ENCODE measurements around the gene INPP5A.
"Not testable (repeated sequence)": the region's sequence is repeated elsewhere in the genome, so short reads cannot be mapped to it uniquely, and the experiment has no call there.

Gene INPP5A

DNA sequence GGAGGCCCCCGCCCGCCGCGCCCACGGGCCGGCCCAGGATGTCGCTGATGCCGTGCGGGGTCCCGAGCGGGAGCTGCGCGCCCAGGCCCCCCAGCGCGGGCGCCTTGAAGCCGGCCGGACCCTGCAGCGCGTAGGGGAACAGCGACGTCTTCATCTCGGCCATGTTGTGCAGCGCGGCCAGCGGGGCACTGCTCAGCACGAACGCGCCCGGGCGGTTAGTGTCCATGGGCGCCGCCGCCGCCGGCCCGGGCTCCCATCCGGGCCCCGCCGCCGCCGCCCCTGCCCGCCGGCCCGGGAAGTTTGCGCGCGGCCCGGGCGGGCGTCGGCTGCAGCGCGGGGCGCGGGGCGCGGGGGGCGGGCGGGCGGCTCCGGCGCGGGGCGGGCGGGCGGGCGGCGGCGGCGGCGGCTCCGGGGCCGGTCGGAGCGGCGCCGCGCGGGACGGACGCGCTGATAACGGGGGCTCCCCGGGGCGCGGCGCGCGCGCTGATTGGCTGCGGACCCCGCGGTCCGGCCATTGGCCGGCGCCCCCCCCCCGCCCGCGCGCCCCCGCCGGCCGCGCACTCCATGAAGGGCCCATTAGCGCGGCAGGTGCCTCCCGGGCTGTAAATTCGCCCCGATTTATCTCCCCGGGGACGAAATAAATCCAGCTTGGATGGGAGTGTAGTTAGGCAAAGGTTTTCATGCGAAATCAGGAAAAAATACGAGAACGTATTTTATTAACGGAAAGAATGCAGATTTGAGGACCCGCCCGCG is 248.3 kb downstream of the INPP5A start, which contains the start of gene NKX6-2:
NKX6-2 (minus strand) TSS at position 425 of the 753 bp plus-strand sequence; CDS start at position 226, 199 bp downstream.
- DNase-seq, result no peak

DNA sequence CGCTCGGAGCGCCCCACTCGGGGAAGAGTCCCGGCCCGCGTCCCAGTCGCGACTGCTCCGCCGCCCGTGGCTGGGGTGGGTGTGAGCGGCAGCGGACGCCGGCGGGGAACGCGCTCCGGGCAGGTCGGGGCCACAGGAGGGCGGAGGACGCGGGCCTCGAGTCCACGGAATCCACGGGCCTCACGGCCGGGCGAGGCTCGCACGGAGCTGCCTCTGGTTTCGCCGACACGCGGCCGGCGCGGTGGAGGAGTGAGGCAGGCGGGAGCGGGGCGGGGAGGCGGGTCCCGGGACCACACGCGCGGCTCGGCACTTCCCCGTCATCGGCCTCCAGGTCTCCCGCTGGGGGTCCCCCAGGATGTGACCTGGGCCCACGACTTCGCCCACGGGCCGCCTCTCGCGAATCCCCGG is 248.9 kb downstream of the INPP5A start:
- DNase-seq, result peak; percentile 51

DNA sequence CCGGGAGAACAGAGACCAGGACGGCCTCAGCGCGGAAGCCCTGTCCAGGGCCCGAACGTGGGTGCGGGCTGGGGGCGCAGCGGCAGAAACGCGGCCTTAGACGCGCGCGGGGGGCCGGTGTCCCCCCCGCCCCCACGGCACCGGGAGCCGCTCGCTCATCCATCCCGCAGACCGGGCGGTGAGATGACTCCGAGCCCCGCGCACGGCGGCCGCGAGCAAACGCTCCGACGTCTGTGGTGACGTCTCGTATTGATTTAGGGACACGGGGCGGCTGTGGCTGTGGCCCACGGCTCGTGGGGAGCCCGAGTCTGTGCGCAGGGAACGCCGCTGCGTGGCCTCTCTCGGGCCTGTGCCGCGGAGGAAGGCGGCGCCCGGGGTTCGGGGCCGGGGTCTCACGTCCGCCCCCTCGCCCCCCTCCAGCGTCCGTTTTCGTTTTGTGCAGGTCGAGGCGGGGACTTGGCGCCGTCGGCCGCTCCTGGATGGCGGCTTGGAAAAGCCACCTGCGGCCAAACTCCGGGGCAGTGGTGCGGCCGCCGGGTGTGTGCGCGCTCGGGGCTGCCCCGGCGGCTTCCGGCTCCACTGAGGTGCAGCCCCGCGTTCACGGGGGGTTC is 249.4 kb downstream of the INPP5A start:
- peak; percentile 68 for DNase-seq

DNA sequence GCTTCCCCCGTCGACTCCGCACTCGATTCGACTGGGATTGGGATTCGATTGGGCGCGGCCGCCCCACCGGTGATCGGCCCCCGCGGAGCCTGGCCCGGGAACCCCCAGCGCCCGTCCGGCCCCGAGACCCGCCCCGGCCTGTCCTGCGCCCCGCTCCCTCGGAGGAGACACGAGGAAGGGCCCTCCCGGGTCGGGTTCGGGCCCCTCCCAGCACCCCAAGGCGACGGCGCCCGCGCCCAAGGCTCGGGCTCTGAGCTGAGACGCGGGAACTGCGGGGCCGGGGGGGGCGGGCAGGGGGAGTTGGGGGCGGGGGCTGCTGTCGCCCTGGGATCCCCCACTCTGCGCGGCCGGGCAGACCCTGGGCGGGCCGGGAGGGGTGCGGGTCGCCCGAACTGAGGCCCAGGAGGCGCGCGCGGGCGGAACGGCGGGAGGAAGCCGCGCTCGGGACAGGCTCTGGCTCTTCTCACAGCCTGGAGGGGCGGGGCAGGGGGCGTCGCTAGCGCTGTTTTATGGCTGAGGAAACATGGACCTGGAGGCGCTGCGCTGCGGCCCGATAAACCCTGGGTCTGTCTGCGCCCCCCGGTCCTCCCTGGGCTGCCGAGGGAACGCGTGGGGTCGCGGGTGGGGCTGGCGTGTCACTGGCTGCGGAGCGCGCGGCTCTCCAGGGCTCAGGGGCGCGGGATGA is 250.1 kb downstream of the INPP5A start:
- DNase-seq, result no peak

DNA sequence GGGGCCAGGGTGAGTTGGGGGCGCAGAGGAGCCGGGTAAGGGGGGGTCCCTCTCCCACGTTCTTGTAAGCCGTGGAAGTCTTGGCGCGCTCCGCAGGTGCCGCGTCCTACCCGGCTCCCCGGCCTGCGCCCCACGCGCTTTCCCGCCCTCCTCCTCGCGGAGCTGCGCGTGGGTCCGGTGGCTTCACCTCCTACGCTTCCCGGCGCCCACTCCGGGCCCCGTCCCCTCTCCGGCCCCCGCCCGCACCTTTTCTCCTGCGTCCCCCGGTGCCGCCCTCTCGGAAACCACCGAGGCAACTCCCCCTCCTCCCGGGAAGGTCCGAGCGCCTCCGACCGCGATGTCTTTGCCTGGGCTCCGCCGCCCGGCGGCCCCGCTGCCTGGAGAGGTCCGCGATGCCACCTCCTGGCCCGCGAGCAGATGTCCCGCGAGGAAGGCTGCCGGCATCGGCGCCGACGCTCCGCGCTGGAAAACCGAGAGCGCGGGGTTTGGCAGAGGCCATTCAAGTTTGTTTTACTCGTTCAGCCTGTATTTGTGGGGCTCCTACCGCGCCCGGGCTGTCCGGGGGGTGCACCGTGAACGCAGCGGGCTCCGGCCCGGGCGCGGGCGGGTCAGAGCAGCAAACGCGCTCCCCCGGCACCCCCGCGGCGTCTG is 250.7 kb downstream of the INPP5A start:
- DNase-seq, result peak; percentile 57

DNA sequence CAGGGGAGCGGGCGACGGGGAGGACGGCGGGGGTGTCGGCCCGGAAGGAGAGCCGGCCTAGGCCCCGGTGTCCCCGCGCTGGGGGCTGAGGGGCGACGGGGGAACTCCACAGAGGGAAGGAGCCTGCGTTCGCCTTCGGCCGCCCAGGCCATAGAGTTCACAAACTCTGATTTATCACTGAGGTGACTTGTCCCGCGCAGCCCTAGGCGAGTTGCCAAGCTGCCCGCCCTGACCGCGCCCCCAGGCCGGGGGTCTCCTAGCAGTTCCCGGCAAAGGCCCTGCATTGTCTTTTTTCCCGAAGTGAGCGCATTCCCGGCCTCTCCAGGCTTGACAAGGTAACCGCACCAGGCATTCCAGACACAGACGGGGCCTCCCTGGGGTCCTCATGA is 251.2 kb downstream of the INPP5A start:
- DNase-seq, result no peak

DNA sequence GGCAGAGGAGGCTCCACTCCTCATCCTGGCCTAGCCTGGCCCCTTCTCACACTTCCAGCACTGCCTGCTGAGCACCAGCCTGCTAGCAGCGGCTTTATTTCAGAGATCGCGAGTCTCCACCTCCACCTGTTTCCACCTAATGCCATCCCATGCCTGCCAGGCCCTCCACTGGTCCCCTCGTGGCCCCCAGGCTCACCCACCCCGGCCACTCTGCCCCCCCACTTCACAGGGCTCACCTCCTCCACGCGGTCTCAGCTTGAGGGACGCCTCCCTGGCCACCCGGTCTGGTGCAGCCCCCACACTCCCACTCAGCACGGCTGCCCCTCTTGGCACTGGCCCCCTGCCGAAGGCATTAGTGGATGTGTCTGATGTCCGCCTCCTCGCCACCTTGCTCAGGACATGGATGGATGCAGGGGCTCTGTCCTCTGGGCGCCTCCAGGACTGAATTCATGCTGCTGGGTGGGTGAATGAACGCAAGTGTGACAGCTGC is 252.1 kb downstream of the INPP5A start:
- DNase-seq, result no peak

DNA sequence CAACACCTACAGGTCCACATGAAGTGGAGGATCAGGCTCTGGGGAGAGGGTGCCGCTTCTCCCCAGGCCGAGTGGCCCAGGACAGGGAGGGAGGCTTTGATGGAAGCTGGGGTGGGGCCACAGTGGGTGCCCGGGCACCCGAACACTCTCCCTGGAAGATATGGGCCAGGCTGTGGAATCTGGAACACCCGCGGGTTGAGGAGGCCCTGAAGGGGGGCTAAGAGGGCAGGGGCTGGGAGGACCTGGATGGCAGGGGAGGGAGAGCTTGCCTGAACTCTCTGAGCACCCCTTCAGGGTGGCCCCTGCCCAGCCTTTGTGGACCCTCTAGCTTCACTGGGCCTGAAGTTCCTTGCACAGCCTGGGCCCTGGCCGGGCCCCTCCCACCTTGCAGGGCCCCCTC is 252.9 kb downstream of the INPP5A start:
- no peak for DNase-seq

DNA sequence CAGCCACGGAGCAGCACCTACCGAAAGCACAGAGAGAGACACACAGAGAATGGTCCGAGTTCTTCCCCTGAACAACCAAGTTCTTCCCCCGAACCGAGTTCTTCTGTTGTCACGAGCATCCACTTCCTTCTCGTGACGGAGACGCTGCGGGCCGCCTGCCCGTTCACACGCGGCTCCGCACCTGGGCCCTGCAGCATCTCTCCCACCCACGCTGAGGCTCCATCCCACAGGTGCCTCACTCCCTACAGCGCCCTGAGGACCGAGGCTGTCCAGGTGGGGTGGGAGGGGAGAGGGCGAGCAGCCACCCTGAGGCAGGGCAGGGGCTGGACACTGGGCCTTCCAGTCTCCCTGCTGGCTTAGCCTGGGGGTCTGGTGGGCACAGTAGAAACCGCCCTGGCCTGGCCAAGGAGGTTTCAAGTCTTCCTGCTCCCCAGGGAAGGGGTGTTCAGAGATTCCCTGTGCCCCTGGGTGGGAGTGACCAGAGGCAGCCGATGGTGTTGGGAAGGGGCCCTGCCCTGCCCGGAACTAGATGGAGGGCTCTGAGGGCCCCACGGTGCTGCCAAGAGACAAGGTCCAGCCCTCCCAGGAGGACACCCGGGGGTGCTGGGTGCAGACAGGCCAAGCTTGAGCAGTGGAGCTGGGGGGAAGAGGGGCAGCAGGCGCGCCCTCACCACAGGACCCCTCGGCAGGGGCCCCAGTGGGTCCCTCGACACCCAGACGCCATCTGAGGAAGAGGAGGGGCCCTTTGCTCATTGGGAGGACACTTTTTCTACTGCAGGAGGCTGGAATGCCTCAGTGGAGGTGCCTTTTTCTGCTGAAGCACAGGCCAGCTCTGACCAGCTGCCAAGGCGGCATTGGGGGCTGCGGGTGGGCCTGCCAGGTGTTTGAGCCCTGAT is 253.6 kb downstream of the INPP5A start:
- no peak for DNase-seq

DNA sequence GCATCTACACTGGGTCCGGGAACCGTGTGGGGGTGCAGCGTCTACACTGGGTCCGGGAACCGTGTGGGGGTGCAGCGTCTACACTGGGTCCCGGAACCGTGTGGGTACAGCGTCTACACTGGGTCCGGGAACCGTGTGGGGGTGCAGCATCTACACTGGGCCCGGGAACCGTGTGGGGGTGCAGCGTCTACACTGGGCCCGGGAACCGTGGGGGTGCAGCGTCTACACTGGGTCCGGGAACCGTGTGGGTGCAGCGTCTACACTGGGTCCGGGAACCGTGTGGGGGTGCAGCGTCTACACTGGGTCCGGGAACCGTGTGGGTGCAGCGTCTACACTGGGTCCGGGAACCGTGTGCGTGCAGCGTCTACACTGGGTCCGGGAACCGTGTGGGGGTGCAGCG is 254.5 kb downstream of the INPP5A start:
- not testable (repeated sequence) for DNase-seq

DNA sequence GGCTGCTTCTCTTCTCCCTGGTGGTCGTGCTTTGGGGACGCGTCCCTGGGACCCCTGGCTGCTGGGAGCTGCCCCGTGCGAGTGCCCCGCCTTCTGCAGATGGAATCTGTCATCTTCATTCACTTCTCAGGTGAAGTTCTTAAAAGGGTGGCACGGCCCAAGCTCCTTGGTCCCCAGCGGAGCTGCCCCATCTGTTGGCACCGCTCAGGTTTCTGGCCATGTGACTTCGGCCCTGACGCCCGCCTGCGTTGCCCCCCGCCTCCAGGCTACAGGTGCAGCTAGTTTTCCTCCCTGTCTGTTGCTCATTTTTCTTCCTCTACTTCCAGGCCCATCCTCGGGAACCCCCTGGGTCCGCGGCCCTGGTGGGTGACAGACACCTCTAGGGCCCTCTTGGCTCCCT is 255.2 kb downstream of the INPP5A start:
- DNase-seq, result no peak

DNA sequence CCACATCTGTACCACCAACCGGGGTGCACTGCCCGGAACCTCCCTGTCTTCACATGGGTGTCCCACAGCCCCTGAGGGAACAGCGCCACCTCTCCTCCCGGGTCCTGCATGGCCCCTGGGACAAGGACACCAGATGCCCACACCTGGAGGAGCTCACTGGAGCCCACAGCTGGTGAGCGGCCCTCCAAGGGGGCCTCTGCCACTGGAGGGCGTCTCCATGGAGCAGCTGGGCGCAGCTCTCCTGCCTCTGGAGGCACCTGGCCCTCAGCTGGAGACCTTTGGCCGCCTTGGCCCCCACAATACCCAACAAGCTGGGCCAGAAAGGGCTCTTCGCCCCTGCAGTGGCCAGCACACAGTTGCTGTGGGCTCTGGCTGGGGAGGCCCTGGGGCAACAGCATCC is 255.6 kb downstream of the INPP5A start:
- no peak for DNase-seq

DNA sequence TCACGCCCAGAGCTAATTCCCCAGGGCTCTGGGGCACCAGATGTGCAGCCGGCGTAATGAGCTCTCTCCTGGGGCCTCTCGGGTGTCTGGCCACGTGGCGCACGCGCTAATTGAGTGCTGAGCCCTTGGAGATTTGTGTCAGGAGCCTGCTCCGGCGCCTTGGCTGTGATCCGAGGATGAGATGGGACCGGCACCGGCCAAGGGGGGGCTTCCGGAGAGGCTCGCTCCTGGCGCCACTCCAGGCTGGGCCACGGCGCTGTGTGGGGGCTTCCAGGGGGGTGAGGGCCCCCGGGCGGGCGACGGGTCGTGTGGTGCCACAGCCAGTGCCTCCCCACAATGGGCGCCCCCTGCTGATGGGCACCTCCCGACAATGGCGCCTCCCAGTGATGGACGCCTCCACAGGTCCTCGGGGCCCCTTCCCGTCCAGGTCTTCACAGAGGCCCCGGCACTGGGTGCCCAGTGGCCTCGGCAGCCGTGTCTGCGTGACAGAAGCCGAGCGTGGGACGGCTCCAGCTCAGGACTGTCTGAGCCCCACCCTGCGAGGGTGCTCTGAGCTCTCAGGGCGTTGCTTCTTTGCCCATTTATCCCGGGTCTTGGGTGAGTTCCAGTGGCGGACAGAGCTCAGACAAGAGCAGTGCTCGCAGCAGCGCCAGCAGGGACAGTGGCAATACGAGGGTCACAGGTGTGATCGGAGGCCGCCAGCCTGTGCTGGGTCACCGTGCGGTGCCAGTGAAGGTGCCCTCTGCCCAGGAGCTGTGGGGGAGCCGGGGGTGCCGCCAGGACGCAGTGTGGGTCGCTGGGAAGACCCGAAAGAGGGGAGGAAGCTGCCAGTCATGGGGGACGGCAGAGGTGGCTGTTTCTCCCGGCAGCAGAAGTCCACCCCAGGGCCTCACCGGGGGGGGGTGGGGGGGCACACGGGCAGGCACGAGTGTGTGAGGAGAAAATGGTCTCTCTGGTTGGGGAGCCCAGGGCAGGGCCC is 256.6 kb downstream of the INPP5A start:
- DNase-seq, result no peak

DNA sequence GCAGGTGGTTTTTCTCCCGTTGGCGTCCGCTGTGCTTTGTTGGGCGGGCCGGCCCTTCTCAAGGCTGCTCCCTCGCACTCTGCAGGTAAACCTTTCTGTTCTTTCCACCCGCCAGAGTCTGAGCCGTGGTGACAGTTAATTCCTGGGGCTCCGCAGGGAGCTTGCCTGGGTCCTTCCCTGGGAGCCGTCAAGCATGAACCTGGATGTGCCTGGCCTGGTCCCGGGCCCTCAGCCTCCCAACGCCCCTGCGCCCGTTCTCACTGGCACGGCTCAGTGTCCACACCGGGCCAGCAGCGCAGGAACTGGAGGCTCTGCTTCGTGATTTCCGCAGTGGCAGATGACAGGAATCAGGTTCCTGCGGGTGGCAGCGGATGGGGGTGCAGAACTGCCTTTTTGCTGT is 259.3 kb downstream of the INPP5A start:
- no peak for DNase-seq

DNA sequence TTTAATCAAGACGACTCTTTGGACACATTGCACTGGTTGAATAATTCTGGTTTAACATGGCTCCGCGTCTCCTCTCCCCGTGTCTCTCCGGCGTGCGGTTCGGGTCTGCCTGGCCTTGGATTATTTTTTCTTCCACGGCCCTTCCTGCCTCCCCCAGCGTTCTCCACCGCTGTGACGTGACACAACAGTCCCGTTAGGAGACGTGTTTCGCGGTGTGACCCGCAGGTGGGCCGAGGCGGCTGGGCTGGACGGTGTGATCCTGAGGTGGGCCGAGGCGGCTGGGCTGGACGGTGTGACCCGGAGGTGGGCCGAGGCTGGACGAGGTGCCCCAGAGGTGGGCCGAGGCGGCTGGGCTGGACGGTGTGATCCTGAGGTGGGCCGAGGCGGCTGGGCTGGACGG is 260.4 kb downstream of the INPP5A start:
- not testable (repeated sequence) for DNase-seq

DNA sequence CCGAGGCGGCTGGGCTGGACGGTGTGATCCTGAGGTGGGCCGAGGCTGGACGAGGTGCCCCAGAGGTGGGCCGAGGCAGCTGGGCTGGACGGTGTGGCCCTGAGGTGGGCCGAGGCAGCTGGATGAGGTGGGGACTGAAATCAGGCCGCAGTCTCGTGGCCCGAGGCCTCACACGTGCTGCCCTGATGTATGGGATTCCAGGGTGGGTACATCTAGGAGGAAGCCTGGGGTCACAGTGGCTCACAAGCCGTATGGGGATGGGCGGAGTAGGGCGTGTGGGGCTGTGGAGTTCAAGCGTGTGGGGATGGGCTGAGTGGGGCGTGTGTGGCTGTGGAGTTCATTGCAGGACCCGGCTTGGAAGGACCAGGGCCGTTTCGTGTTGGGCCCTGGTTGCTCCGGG is 260.8 kb downstream of the INPP5A start:
- no peak for DNase-seq

DNA sequence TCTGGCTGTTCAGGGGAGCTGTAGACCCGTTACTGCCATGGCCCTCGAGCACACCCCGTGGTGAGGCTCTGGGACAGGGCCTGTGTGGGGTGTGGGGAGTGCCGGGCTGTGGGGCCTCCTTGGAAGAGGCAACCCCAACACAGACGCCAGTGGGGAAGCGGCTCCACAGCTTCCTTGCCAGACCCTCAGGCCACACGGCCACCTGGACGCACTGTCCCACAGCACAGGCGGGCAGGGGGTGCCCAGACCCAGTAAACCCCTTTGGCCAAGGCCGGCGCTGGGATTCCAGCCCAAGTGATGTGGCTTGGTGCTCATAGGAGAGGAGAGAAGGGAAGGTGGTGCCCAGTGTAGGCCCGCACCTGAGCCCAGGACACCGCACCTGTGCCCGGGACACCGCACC is 261.3 kb downstream of the INPP5A start:
- no peak for DNase-seq

DNA sequence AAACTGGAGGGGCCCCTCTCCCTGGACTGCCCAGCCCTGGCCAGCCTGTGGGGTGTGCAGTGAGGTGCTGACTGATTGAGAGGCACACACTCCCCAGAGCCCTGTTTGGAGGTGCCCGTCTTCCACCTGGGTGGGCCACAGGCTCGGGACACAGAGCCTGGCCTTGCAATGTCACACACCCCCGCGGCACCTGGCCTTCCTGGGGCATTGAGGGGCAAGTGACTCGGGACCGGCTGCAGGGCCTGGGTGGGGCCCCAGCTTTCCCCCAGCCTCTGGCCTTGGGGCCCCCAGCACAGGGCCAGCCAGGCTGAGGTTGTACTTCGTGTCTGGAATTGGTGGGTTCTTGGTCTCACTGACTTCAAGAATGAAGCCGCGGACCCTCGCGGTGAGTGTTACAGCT is 262.3 kb downstream of the INPP5A start:
- DNase-seq, result no peak

DNA sequence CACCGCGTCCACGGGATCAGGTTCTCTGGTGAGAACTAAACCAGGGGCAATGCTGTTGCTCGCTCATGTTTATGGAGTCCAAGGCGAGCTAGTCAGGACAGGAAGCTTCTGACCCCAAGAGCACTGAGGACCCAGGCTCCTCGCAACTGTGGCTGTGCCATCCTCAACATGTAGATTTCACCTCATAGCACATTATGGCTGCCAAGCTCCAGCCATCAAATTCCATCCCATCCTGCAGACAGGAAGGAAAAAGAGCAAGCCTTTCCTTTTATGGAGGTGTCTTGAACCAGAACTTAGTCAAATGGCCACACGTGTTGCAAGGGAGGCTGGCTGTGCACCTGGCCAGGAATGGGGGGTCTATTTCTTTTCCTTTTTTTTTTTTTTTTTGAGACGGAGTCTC is 264.5 kb downstream of the INPP5A start:
- no peak for DNase-seq

DNA sequence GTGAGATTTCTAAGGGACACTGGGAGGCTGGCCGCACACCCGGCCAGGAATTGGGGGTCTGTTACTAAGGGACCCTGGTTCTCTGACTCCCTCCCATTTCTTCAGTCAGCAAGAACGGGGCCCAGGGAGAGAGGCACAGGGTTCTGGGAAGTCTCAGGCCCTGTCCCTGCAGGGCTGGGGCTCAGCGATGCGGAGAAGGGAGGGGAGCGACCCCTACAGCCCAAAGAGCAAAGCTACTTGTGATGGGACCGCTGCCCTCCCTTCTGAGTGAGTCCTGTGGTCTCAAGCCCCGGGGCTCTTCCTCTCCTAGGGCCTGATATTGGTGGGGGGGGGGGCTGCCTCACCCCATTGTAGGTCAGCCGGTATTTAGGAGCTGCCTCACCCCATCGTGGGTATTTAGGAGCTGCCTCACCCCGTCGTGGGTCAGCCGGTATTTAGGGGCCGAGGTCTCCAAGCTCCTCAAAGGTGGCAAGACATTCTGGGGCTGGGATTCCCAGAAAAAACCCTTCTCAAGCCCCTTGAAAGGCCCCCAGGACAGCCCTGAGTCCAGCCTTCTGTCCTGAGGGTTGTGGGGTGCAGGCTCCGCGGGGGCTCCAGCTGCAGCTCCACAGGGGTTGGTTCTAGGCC is 265.2 kb downstream of the INPP5A start:
- no peak for DNase-seq
